GM21390 (cell line): ENCODE results near the gene CABLES1.
"Not testable (repeated sequence)": the region's sequence is repeated elsewhere in the genome, so short reads cannot be mapped to it uniquely, and the experiment has no call there.

Source experiments
- ATAC-seq: cut with Tn5 transposase; IDR thresholded peaks from one replicate; pipeline ENCODE4 v1.9.1; 2021; ENCODE audit not compliant: unreplicated experiment

The CABLES1 gene

GRCh38 chr18:23141104-23141999 lies 6.1 kb downstream of the CABLES1 start:
- no peak for ATAC-seq

GRCh38 chr18:23142251-23142929 lies 7.1 kb downstream of the CABLES1 start:
- ATAC-seq: no peak

GRCh38 chr18:23143016-23143814 lies 7.9 kb downstream of the CABLES1 start:
- ATAC-seq: no peak

GRCh38 chr18:23143815-23144261 lies 8.6 kb downstream of the CABLES1 start:
- ATAC-seq: no peak

- no peak for ATAC-seq
These were observed 9.4 kb downstream of the CABLES1 start for GRCh38 chr18:23144640-23145039.

GRCh38 chr18:23145621-23146020 lies 10.3 kb downstream of the CABLES1 start:
- no peak for ATAC-seq

GRCh38 chr18:23146861-23147469 lies 11.7 kb downstream of the CABLES1 start:
- no peak for ATAC-seq

GRCh38 chr18:23148382-23148781 lies 13.1 kb downstream of the CABLES1 start:
- ATAC-seq: no peak

- ATAC-seq: no peak
These were observed 14.3 kb downstream of the CABLES1 start for GRCh38 chr18:23149570-23149969.

- ATAC-seq: no peak
These were observed 16.3 kb downstream of the CABLES1 start for GRCh38 chr18:23151414-23152099.

- no peak for ATAC-seq
These were observed 18.7 kb downstream of the CABLES1 start for GRCh38 chr18:23154030-23154429.

- ATAC-seq: no peak
These were observed 19.7 kb downstream of the CABLES1 start for GRCh38 chr18:23154823-23155500.

GRCh38 chr18:23155537-23155936 lies 20.3 kb downstream of the CABLES1 start:
- ATAC-seq: no peak

- no peak for ATAC-seq
These were observed 20.8 kb downstream of the CABLES1 start for GRCh38 chr18:23156134-23156533.

- no peak for ATAC-seq
These were observed 22.8 kb downstream of the CABLES1 start for GRCh38 chr18:23158058-23158457.

- not testable (repeated sequence) for ATAC-seq
These were observed 23.6 kb downstream of the CABLES1 start for GRCh38 chr18:23158884-23159283.

GRCh38 chr18:23159344-23159743 lies 24.1 kb downstream of the CABLES1 start:
- no peak for ATAC-seq

- ATAC-seq: no peak
These were observed 27.2 kb downstream of the CABLES1 start for GRCh38 chr18:23162473-23162872.

GRCh38 chr18:23163786-23164533 lies 28.7 kb downstream of the CABLES1 start:
- no peak for ATAC-seq
